Gastroesophageal sphincter (tissue), 3 donors: ENCODE measurements around the gene BMPR2.

Experiments
- CTCF ChIP-seq, 4 experiments: fragments of 200-600 bp in 2 of 4; fragments of 450-650 bp in 2 of 4; sonication (generic) in 1 of 4; IDR thresholded peaks; one replicate each; pipeline ENCODE4 v1.5.1; 2017 to 2019; ENCODE audit warnings: antibody characterized with exemption in 4 of 4, mild to moderate bottlenecking in 2 of 4, moderate library complexity in 2 of 4
- EP300 ChIP-seq: sonication (generic); formaldehyde crosslinking; IDR thresholded peaks from one replicate; pipeline ENCODE4 v1.6.1; 2017; ENCODE audit warnings: antibody characterized with exemption, mild to moderate bottlenecking
- POLR2A ChIP-seq, 2 donors: fragments of 450-650 bp; IDR thresholded peaks; one replicate each; pipeline ENCODE4 v1.6.1; 2017; ENCODE audit warnings: antibody characterized with exemption in 2 of 2, mild to moderate bottlenecking in 2 of 2, moderate library complexity in 1 of 2
- POLR2AphosphoS5 ChIP-seq: sonication (generic); formaldehyde crosslinking; IDR thresholded peaks from one replicate; pipeline ENCODE4 v1.6.1; 2017; ENCODE audit warnings: antibody characterized with exemption

DNA sequence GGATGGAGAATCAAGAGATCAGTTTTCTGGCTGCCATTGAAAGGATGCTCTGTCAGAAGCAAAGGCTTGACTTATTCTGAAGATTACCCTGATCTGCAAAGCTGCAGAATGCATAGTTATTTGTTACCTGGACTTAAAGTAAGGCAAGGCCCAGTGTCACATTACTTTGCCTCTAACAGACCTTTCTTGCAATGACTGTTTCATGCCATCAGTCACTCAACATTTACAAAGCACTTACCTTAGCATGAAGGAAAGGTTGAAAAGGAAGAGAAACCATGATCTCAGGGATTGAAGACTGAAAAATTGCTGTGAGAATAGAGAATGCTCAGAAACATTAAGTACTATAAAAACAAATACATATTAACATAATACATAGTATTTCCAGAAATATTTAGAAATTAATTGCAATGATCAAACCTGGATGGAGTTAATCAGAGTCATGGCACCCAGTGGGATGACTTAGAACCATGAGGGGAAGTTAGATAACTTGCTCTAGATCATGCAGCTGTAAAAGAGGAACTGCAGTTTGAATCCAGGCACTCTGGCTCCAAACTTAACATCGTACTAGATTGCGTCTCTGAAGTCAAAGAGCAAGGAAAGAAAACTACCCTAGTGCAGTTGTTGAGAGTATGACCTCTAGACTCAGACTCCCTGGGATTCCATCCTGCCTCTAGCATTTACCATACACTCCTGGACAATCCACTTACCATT is 232.2 kb downstream of the BMPR2 start:
- no peak for TF ChIP-seq CTCF (IDR thresholded peaks at IDR 0.05)
- no peak for TF ChIP-seq POLR2A (IDR thresholded peaks at IDR 0.05)
- TF ChIP-seq EP300, result no peak
- TF ChIP-seq POLR2AphosphoS5, result no peak
